Peyer's patch (tissue), 4 donors: ENCODE data around the gene FARP2. TPM values are rescaled to one million over a fixed set of nuclear protein-coding genes. Genes with fewer than 3 reads are reported as not detected.
"Not testable (repeated sequence)": the region's sequence is repeated elsewhere in the genome, so short reads cannot be mapped to it uniquely, and the experiment has no call there.

ENCODE experiments used
- DNase-seq, 3 donors: peaks; one replicate each; pipeline ENCODE4 v3.0.0-alpha.2; 2017 to 2019
- H3K27ac ChIP-seq, 4 donors: fragments of 200-600 bp; sonication (generic); one replicate each; pipeline ENCODE4 v1.5.1; 2016 to 2019
- H3K27me3 ChIP-seq, 2 donors: fragments of 200-600 bp; sonication (generic); one replicate each; pipeline ENCODE4 v1.5.1; 2019
- H3K36me3 ChIP-seq, 3 donors: fragments of 200-600 bp; sonication (generic); one replicate each; pipeline ENCODE4 v1.5.1; 2016 to 2019
- H3K4me1 ChIP-seq, 4 donors: fragments of 200-600 bp; sonication (generic); one replicate each; pipeline ENCODE4 v1.5.1; 2016 to 2019
- H3K4me3 ChIP-seq, 4 donors: fragments of 200-600 bp; sonication (generic); 1 replicate in 3 of 4; 2 replicates in 1 of 4; pipeline ENCODE4 v1.5.1; 2016 to 2019; ENCODE audit warnings: mild to moderate bottlenecking in 1 of 4
- H3K9me3 ChIP-seq, 4 donors: fragments of 200-600 bp; sonication (generic); one replicate each; pipeline ENCODE4 v1.5.1; 2016 to 2019; ENCODE audit warnings: mild to moderate bottlenecking in 1 of 4
- CTCF ChIP-seq, 6 experiments: fragments of 450-650 bp in 4 of 6; fragments of 200-600 bp in 2 of 6; sonication (generic) in 1 of 6; IDR thresholded peaks; one replicate each; pipeline ENCODE4 v1.5.1; 2017 to 2019; ENCODE audit warnings: antibody characterized with exemption in 6 of 6, mild to moderate bottlenecking in 3 of 6, moderate library complexity in 1 of 6
- POLR2A ChIP-seq, 2 donors: fragments of 450-650 bp; IDR thresholded peaks; one replicate each; pipeline ENCODE4 v1.5.1; 2017; ENCODE audit warnings: antibody characterized with exemption in 2 of 2, mild to moderate bottlenecking in 2 of 2, moderate library complexity in 2 of 2
- total RNA-seq, 4 donors: library from RNA; depleted of rRNA; stranded (reverse); fragments of >200 nt; gene quantifications; one replicate each; pipeline ENCODE4 v1.1.0, GENCODE V29; 2016

FARP2 gene
- total RNA-seq, 4 donors from 2014 or later: 107 to 169 (median 140) TPM

GRCh38 chr2:241399941-241400922 is 44.1 kb downstream of the FARP2 start:
- peak in 2 of 3 donors; percentile 68 to 79 for DNase-seq
- H3K9me3 ChIP-seq: no peaks in the 10 kb centered on the region

GRCh38 chr2:241408849-241409248 is 52.8 kb downstream of the FARP2 start:
- Histone ChIP-seq H3K4me3 (no peak overlapping the region), H3K4me1 (no peaks in the 10 kb centered on the region), H3K27ac (no peak overlapping the region), H3K36me3 (peaks cover 0 to 86% (median 0%) of the 10 kb centered on the region in 3 donors), H3K27me3 (no peaks in the 10 kb centered on the region), H3K9me3 (no peaks in the 10 kb centered on the region)
- TF ChIP-seq CTCF (IDR thresholded peaks at IDR 0.05): no peak
- no peak for TF ChIP-seq POLR2A (IDR thresholded peaks at IDR 0.05)
- no peak for DNase-seq

More at GRCh38 chr2:241399941-241400922, 44.1 kb downstream of the FARP2 start:
- Histone ChIP-seq H3K27ac (peak overlapping the region in 3 of 4 donors; percentile 25 to 80 (median 57)), H3K4me3 (peak overlapping the region in 1 of 4 donors; percentile 3), H3K4me1 (peaks cover 0 to 16% (median 0%) of the 10 kb centered on the region in 4 donors), H3K36me3 (peaks cover 0 to 14% (median 0%) of the 10 kb centered on the region in 3 donors), H3K27me3 (no peaks in the 10 kb centered on the region)
- TF ChIP-seq CTCF (IDR thresholded peaks at IDR 0.05): no peak
- peak in 1 of 2 donors; percentile 28 for TF ChIP-seq POLR2A (IDR thresholded peaks at IDR 0.05)

GRCh38 chr2:241410739-241411176 is 54.7 kb downstream of the FARP2 start:
- TF ChIP-seq POLR2A (IDR thresholded peaks at IDR 0.05): no peak
- no peak for TF ChIP-seq CTCF (IDR thresholded peaks at IDR 0.05)
- H3K4me1 ChIP-seq: no peaks in the 10 kb centered on the region
- H3K9me3 ChIP-seq: no peaks in the 10 kb centered on the region
- H3K4me3 ChIP-seq: no peak overlapping the region
- no peak for DNase-seq
- no peaks in the 10 kb centered on the region for H3K27me3 ChIP-seq
- peaks cover 0 to 92% (median 0%) of the 10 kb centered on the region in 3 donors for H3K36me3 ChIP-seq
- H3K27ac ChIP-seq: no peak overlapping the region

GRCh38 chr2:241412144-241412543 is 56.1 kb downstream of the FARP2 start:
- Histone ChIP-seq H3K36me3 (peaks cover 0 to 90% (median 0%) of the 10 kb centered on the region in 3 donors), H3K27ac (no peak overlapping the region), H3K27me3 (no peaks in the 10 kb centered on the region), H3K9me3 (no peaks in the 10 kb centered on the region), H3K4me3 (no peak overlapping the region), H3K4me1 (no peaks in the 10 kb centered on the region)
- no peak for TF ChIP-seq POLR2A (IDR thresholded peaks at IDR 0.05)
- no peak for TF ChIP-seq CTCF (IDR thresholded peaks at IDR 0.05)
- DNase-seq: no peak

GRCh38 chr2:241413501-241413900 is 57.4 kb downstream of the FARP2 start:
- not testable (repeated sequence) for H3K9me3 ChIP-seq, DNase-seq, H3K27me3 ChIP-seq, H3K4me3 ChIP-seq, H3K27ac ChIP-seq, H3K4me1 ChIP-seq
- H3K36me3 ChIP-seq: peaks cover 0 to 92% (median 0%) of the 10 kb centered on the region in 3 donors
